HepG2 (cell line): ENCODE measurements around the gene WNK4. TPM values are rescaled to one million over a fixed set of nuclear protein-coding genes. Genes with fewer than 3 reads are reported as not detected.

Experiments used
- ELF1 ChIP-seq: sonication (generic); formaldehyde crosslinking; IDR thresholded peaks from 2 replicates; pipeline ENCODE4 v1.4.0; 2020; ENCODE audit warnings: missing genetic modification reagents
- GABPA ChIP-seq, 2 experiments: IDR thresholded peaks; 2 replicates each; pipeline ENCODE4 v1.6.1; 2011 to 2016; ENCODE audit warnings: low read depth in 2 of 2, low read length in 1 of 2, missing biosample characterization in 1 of 2, missing genetic modification characterization in 1 of 2
- GLI4 ChIP-seq: sonication (generic); formaldehyde crosslinking; IDR thresholded peaks from 2 replicates; pipeline ENCODE4 v1.5.1; 2020; ENCODE audit warnings: missing genetic modification reagents, mild to moderate bottlenecking, moderate library complexity, borderline replicate concordance
- HOXA5 ChIP-seq: sonication (generic); formaldehyde crosslinking; IDR thresholded peaks from 2 replicates; pipeline ENCODE4 v1.4.0; 2020; ENCODE audit warnings: missing genetic modification reagents
- KLF15 ChIP-seq: sonication (generic); formaldehyde crosslinking; IDR thresholded peaks from 2 replicates; pipeline ENCODE4 v1.8.1; 2023; ENCODE audit warnings: borderline replicate concordance, mild to moderate bottlenecking, inconsistent platforms, missing genetic modification reagents, mixed read lengths
- KLF16 ChIP-seq, 2 experiments: sonication (generic) in 1 of 2; formaldehyde crosslinking in 1 of 2; IDR thresholded peaks; 2 replicates each; pipeline versions ENCODE4 v1.6.1 to v1.8.0; 2016 to 2023; ENCODE audit warnings: missing genetic modification reagents in 2 of 2, missing compliant biosample characterization in 1 of 2
- MIER2 ChIP-seq: IDR thresholded peaks from 2 replicates; pipeline ENCODE4 v1.6.1; 2016; ENCODE audit warnings: missing biosample characterization, missing genetic modification reagents
- POLR2A ChIP-seq, 2 experiments: IDR thresholded peaks; 2 replicates each; pipeline ENCODE4 v1.6.1; 2011; ENCODE audit warnings: low read depth in 2 of 2, low read length in 2 of 2, mild to moderate bottlenecking in 1 of 2, moderate library complexity in 1 of 2; ENCODE audit not compliant: insufficient read depth in 1 of 2
- SMC3 ChIP-seq: IDR thresholded peaks from 2 replicates; pipeline ENCODE4 v1.6.1; 2011; ENCODE audit warnings: low read length, improper control_type of control experiment
- SMYD3 ChIP-seq: sonication (generic); formaldehyde crosslinking; IDR thresholded peaks from 2 replicates; pipeline ENCODE4 v1.8.1; 2023; ENCODE audit warnings: mild to moderate bottlenecking, missing genetic modification reagents
- SRY ChIP-seq: sonication (generic); formaldehyde crosslinking; IDR thresholded peaks from 2 replicates; pipeline ENCODE4 v1.8.0; 2022; ENCODE audit warnings: mild to moderate bottlenecking, missing genetic modification reagents
- TEAD2 ChIP-seq: sonication (generic); formaldehyde crosslinking; IDR thresholded peaks from 2 replicates; pipeline ENCODE4 v1.9.0; 2021; ENCODE audit warnings: missing genetic modification reagents
- ZNF12 ChIP-seq: sonication (generic); formaldehyde crosslinking; IDR thresholded peaks from 2 replicates; pipeline ENCODE4 v1.5.0; 2020; ENCODE audit warnings: missing genetic modification reagents
- ZNF207 ChIP-seq: fragments of 450-650 bp; IDR thresholded peaks from 2 replicates; pipeline ENCODE4 v1.6.1; 2016; ENCODE audit warnings: antibody characterized with exemption, borderline replicate concordance
- ZNF329 ChIP-seq: sonication (generic); formaldehyde crosslinking; IDR thresholded peaks from 2 replicates; pipeline ENCODE4 v1.9.0; 2021; ENCODE audit warnings: low read depth, mild to moderate bottlenecking, missing genetic modification reagents
- polyA plus RNA-seq, 8 experiments: library from polyadenylated mRNA; depleted of rRNA in 3 of 8; stranded (reverse) in 7 of 8; unstranded in 1 of 8; fragments of >200 nt; fragmentation: Illumina TruSeq in 4 of 8; extraction: Trizol in 4 of 8; gene quantifications; 2 replicates each; pipeline versions ENCODE4 v1.2.1 to v1.2.3, GENCODE V29; 2011 to 2016; ENCODE audit warnings: low read depth in 4 of 8, missing spikeins in 1 of 8, mixed read lengths in 1 of 8; ENCODE audit not compliant: insufficient read depth in 1 of 8
- total RNA-seq, 5 experiments: library from RNA; depleted of rRNA; stranded (reverse); fragments of >200 nt; fragmentation: Illumina TruSeq; extraction: Trizol; gene quantifications; 2 replicates each; pipeline ENCODE4 v1.2.3, GENCODE V29; 2016; ENCODE audit warnings: low read depth in 1 of 5
- TF ChIP-seq, protein P1 (sequence below): IDR thresholded peaks from 2 replicates; pipeline ENCODE4 v1.6.1; 2016; ENCODE audit warnings: low read depth, control low read depth
- TF ChIP-seq, protein P2 (sequence below): IDR thresholded peaks from 2 replicates; pipeline ENCODE4 v1.6.1; 2016
- TF ChIP-seq, protein P3 (sequence below): IDR thresholded peaks from 2 replicates; pipeline ENCODE4 v1.6.1; 2012; ENCODE audit warnings: inconsistent platforms
- TF ChIP-seq, protein P4 (sequence below): sonication (generic); formaldehyde crosslinking; IDR thresholded peaks from 2 replicates; pipeline ENCODE4 v1.4.0; 2020; ENCODE audit warnings: low read depth, mild to moderate bottlenecking, missing genetic modification reagents
- TF ChIP-seq, protein P5 (sequence below): sonication (generic); formaldehyde crosslinking; IDR thresholded peaks from 2 replicates; pipeline ENCODE4 v1.8.0; 2022; ENCODE audit warnings: missing genetic modification reagents, mild to moderate bottlenecking, inconsistent platforms, borderline replicate concordance
- TF ChIP-seq, protein P6 (sequence below): sonication (generic); formaldehyde crosslinking; IDR thresholded peaks from 2 replicates; pipeline ENCODE4 v1.8.1; 2023; ENCODE audit warnings: mild to moderate bottlenecking, missing genetic modification reagents
- TF ChIP-seq, protein P7 (sequence below): sonication (generic); formaldehyde crosslinking; IDR thresholded peaks from 2 replicates; pipeline ENCODE4 v1.4.0; 2020; ENCODE audit warnings: missing genetic modification reagents, mild to moderate bottlenecking, borderline replicate concordance

WNK4 gene
- total and polyA plus RNA-seq, 2 of the 13 experiments (the other 11 are each of a cell fraction or from before 2014, with no cell fraction given) = 2.7 to 13.7 TPM

DNA sequence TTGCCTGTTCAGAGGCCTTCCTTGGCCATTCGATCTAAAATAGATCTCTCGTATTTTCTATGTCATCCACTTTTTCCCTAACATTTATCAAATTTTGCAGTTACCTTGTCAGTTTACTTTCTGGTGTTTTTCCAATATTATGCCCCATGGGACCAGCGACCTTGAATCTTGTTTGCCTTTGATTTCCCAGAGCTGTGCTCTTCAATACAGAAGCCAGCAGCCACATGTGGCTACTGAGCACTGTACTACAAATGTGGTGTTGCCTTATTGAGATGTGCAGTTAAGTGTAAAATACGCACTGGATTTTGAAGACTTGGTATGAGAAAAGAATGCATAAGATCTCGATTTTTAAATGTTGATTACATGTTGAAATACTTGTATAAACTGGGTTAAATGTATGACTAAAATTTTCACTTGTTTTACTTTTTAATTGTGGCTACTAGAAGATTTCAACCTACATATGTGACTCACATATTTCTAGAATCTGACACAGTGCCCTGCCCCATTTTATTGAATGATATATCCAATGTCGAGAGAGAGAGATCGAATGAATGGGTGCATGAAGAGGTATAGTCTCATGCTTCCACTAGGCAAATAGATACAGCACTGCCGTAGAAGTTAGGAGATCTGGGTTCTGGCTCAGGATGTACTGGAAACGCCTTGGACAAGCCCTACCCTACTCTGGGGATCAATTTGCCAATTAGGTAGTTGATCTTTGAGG, 52.0 kb downstream of the WNK4 start (continued):
- TF ChIP-seq, protein P1, sequence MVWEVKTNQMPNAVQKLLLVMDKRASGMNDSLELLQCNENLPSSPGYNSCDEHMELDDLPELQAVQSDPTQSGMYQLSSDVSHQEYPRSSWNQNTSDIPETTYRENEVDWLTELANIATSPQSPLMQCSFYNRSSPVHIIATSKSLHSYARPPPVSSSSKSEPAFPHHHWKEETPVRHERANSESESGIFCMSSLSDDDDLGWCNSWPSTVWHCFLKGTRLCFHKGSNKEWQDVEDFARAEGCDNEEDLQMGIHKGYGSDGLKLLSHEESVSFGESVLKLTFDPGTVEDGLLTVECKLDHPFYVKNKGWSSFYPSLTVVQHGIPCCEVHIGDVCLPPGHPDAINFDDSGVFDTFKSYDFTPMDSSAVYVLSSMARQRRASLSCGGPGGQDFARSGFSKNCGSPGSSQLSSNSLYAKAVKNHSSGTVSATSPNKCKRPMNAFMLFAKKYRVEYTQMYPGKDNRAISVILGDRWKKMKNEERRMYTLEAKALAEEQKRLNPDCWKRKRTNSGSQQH (CRISPR knock-in tag) = no peak; the same call in 1 of the 2 replicates
- peak in 1 of 2 experiments; percentile 38; a peak in 1 of 4 replicates for TF ChIP-seq POLR2A (IDR thresholded peaks at IDR 0.05; ENCODE audit: insufficient read depth in 1 of 2, low read depth in 2 of 2, low read length in 2 of 2)
- TF ChIP-seq, protein P2, sequence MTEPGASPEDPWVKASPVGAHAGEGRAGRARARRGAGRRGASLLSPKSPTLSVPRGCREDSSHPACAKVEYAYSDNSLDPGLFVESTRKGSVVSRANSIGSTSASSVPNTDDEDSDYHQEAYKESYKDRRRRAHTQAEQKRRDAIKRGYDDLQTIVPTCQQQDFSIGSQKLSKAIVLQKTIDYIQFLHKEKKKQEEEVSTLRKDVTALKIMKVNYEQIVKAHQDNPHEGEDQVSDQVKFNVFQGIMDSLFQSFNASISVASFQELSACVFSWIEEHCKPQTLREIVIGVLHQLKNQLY = no peak
- TF ChIP-seq, protein P3, sequence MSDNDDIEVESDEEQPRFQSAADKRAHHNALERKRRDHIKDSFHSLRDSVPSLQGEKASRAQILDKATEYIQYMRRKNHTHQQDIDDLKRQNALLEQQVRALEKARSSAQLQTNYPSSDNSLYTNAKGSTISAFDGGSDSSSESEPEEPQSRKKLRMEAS = peak; percentile 76
- TF ChIP-seq GABPA (IDR thresholded peaks at IDR 0.05; ENCODE audit: low read depth, low read length) = no peak
- TF ChIP-seq GABPA (CRISPR knock-in tag; IDR thresholded peaks at IDR 0.05; ENCODE audit: low read depth) = no peak; the same call in none of the 2 replicates
- 0 out of 2 replicates have a peak, but pooled peaks have one; percentile 29 for TF ChIP-seq ZNF12 (CRISPR knock-in tag)
- no peak for TF ChIP-seq GLI4
- TF ChIP-seq HOXA5 (CRISPR knock-in tag) = peak; percentile 50; the same call in 1 of the 2 replicates
- no peak for TF ChIP-seq MIER2 (CRISPR knock-in tag)
- TF ChIP-seq, protein P4, sequence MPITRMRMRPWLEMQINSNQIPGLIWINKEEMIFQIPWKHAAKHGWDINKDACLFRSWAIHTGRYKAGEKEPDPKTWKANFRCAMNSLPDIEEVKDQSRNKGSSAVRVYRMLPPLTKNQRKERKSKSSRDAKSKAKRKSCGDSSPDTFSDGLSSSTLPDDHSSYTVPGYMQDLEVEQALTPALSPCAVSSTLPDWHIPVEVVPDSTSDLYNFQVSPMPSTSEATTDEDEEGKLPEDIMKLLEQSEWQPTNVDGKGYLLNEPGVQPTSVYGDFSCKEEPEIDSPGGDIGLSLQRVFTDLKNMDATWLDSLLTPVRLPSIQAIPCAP (CRISPR knock-in tag) = no peak
- TF ChIP-seq KLF15 (CRISPR knock-in tag) = no peak
- no peak for TF ChIP-seq TEAD2 (CRISPR knock-in tag)
- TF ChIP-seq SRY (CRISPR knock-in tag) = no peak
- TF ChIP-seq SMC3 = no peak
- TF ChIP-seq, protein P5, sequence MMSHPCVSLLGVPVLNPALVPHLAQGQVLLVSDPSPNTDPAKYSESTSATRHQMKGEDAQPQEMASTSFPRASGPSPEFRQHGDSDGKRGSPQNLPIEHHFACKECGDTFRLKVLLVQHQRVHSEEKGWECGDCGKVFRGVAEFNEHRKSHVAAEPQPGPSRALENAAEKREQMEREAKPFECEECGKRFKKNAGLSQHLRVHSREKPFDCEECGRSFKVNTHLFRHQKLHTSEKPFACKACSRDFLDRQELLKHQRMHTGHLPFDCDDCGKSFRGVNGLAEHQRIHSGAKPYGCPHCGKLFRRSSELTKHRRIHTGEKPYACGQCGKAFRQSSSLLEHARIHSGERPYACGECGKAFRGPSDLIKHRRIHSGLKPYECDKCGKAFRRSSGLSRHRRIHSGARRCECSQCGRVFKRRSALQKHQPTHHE = no peak
- TF ChIP-seq, protein P6, sequence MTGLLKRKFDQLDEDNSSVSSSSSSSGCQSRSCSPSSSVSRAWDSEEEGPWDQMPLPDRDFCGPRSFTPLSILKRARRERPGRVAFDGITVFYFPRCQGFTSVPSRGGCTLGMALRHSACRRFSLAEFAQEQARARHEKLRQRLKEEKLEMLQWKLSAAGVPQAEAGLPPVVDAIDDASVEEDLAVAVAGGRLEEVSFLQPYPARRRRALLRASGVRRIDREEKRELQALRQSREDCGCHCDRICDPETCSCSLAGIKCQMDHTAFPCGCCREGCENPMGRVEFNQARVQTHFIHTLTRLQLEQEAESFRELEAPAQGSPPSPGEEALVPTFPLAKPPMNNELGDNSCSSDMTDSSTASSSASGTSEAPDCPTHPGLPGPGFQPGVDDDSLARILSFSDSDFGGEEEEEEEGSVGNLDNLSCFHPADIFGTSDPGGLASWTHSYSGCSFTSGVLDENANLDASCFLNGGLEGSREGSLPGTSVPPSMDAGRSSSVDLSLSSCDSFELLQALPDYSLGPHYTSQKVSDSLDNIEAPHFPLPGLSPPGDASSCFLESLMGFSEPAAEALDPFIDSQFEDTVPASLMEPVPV (CRISPR knock-in tag) = 0 out of 2 replicates have a peak, but pooled peaks have one; percentile 27
- TF ChIP-seq ZNF329 (CRISPR knock-in tag) = no peak
- TF ChIP-seq ELF1 (CRISPR knock-in tag) = 0 out of 2 replicates have a peak, but pooled peaks have one; percentile 34
- no peak for TF ChIP-seq ZNF207
- TF ChIP-seq KLF16 (CRISPR knock-in tag; IDR thresholded peaks at IDR 0.05) = peak in 1 of 2 experiments; percentile 25; a peak in 1 of 4 replicates
- TF ChIP-seq SMYD3 = no peak; the same call in 1 of the 2 replicates
- TF ChIP-seq, protein P7, sequence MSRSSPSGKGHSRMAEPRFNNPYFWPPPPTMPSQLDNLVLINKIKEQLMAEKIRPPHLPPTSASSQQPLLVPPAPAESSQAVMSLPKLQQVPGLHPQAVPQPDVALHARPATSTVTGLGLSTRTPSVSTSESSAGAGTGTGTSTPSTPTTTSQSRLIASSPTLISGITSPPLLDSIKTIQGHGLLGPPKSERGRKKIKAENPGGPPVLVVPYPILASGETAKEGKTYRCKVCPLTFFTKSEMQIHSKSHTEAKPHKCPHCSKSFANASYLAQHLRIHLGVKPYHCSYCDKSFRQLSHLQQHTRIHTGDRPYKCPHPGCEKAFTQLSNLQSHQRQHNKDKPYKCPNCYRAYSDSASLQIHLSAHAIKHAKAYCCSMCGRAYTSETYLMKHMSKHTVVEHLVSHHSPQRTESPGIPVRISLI = no peak
